RWPE1 (cell line): Measurements from ENCODE around the gene PLD3.

Source experiments
- CTCF ChIA-PET: fragments of 350-600 bp; sonication (Branson Sonifier 250); formaldehyde crosslinking; extraction: SDS; loops from one replicate; lab custom pipeline; 2021; lab: Yijun Ruan, JAX
- POLR2A ChIA-PET: fragments of 400-600 bp; formaldehyde crosslinking; extraction: SDS; loops from one replicate; lab custom pipeline; 2020; ENCODE audit warnings: antibody characterized with exemption; ENCODE audit not compliant: low non-redundant PET; lab: Yijun Ruan, JAX
- DNase-seq: peaks from one replicate; pipeline ENCODE4 v3.0.0; 2012; ENCODE audit warnings: low spot score
- H3K27ac ChIP-seq: fragments of 450-650 bp; 2 replicates; pipeline ENCODE4 v1.5.1; 2017
- CTCF ChIP-seq: fragments of 450-650 bp; conservative IDR thresholded peaks from 2 replicates; pipeline ENCODE4 v1.5.1; 2017; ENCODE audit warnings: low read depth, mild to moderate bottlenecking

Gene PLD3

GRCh38 chr19:40413291-40413845, 64.9 kb downstream of the PLD3 start, which contains the start of gene PRX:
TSS of gene PRX (minus strand) at chr19:40413378. CDS start at chr19:40407932, 5,446 bp downstream.
- peak within 1 kb of the TSS; percentile 84 for H3K27ac ChIP-seq
- ChIA-PET POLR2A (no interaction called here), CTCF (no interaction called here)
- no peak for TF ChIP-seq CTCF
- DNase-seq, result no peak

- DNase-seq, result no peak
- ChIA-PET POLR2A (no interaction called here), CTCF (interaction anchor here (0.7 to 1.1 kb wide), 2 partner anchors 20 to 93 kb away, joined by 4 to 6 read pairs; no protein-coding TSS in a partner anchor)
- no peak for TF ChIP-seq CTCF
- H3K27ac ChIP-seq, result peak overlapping the region; percentile 58
These were observed 66.3 kb downstream of the PLD3 start for GRCh38 chr19:40414542-40415535.

GRCh38 chr19:40415768-40416167, 67.3 kb downstream of the PLD3 start:
- TF ChIP-seq CTCF, result no peak
- peak overlapping the region; percentile 58 for H3K27ac ChIP-seq
- ChIA-PET CTCF (interaction anchor here (0.6 to 0.7 kb wide), 2 partner anchors 16 to 92 kb away, joined by 4 to 6 read pairs; no protein-coding TSS in a partner anchor), POLR2A (no interaction called here)
- DNase-seq, result no peak

- ChIA-PET POLR2A (no interaction called here), CTCF (no interaction called here)
- no peak for DNase-seq
- H3K27ac ChIP-seq, result peak overlapping the region; percentile 58
- TF ChIP-seq CTCF, result no peak
These were observed 68.6 kb downstream of the PLD3 start for GRCh38 chr19:40416918-40417642.

GRCh38 chr19:40417643-40417981, 69.1 kb downstream of the PLD3 start:
- POLR2A ChIA-PET, result no interaction called here
- TF ChIP-seq CTCF, result no peak
- peak overlapping the region; percentile 58 for H3K27ac ChIP-seq
- CTCF ChIA-PET, result no interaction called here
- DNase-seq, result no peak

GRCh38 chr19:40418040-40418439, 69.5 kb downstream of the PLD3 start:
- DNase-seq, result no peak
- CTCF ChIA-PET, result interaction anchor here (0.7 kb wide), 1 partner anchor 22 kb away, joined by 5 read pairs; no protein-coding TSS in a partner anchor
- no peak for TF ChIP-seq CTCF
- POLR2A ChIA-PET, result no interaction called here
- H3K27ac ChIP-seq, result no peak overlapping the region
